ENCODE data around the gene PIGU. TPM values are rescaled to one million over a fixed set of nuclear protein-coding genes. Genes with fewer than 3 reads are reported as not detected.
A peak's percentile ranks its signal among the peaks of the same experiment; 100 is the strongest.

Gene PIGU
- total and polyA plus RNA-seq, 2 of the 13 experiments (the other 11 are each of a cell fraction or from before 2014, with no cell fraction given) = 45.5 to 231 TPM

DNA sequence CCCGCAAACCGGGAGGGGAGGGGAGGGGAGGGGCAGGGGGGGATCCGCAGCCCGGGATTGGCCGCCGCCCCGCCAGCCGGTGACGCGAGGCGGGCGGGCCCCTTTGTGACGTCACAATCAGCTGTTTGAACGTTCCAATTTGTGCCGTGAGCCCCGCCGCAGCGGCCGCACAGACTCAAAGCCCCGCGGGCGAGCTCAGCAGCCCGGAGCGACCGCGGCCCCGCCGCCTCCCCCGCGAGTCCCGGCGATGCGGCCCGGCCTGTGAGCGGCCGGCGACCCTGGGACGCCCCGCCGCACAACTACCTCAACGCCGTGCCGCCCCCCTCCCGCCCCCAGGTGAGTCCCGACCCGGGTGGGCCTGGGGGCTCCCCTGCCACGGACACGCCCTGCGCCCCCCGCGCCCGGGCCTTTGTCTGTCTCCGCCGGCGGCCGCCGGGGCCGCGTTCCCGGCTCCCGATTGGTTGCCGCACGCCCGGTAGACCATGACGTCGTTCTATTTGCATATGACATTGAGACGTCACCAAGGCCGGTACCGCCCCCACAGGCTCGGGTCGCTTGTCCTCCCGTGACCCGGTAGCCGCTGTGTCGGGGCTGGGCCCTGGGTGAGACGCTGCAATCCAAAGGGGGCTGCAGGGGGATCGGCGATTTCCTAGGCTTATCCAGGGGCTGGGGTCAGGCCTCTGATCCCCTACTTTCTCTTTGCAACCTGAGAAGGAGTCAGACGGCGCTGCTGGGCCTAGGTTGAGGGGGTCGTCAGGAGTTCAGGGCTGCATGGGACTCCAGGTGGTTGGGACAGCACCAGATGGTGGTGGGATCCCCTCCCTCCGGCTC is 27.5 kb upstream of the PIGU start, which contains the start of gene TP53INP2 (continued):
- TF ChIP-seq SATB2 (CRISPR knock-in tag; IDR thresholded peaks at IDR 0.05) (no peak; the same call in 1 of the 2 replicates), FOXA1 (IDR thresholded peaks at IDR 0.05) (no peak), FOXA1 (CRISPR knock-in tag; IDR thresholded peaks at IDR 0.05) (no peak; the same call in 1 of the 2 replicates), ATF7 (IDR thresholded peaks at IDR 0.05) (peak; percentile 75), ATF7 (CRISPR knock-in tag; IDR thresholded peaks at IDR 0.05) (peak; percentile 48; the same call in 1 of the 2 replicates), ZNF598 (CRISPR knock-in tag; IDR thresholded peaks at IDR 0.05; ENCODE audit: borderline replicate concordance) (peak; percentile 91; the same call in 1 of the 2 replicates), DDIT3 (CRISPR knock-in tag; IDR thresholded peaks at IDR 0.05) (no peak), MAFK (conservative IDR thresholded peaks at IDR 0.05 in 1 of 2, IDR thresholded peaks at IDR 0.05 in 1 of 2; ENCODE audit: low read length in 2 of 2) (0 out of 4 replicates have a peak, but pooled peaks of 1 of the 2 experiments have one; percentile 1), NCOA1 (CRISPR knock-in tag; IDR thresholded peaks at IDR 0.05) (0 out of 2 replicates have a peak, but pooled peaks have one; percentile 16), SMYD3 (CRISPR knock-in tag; IDR thresholded peaks at IDR 0.05) (peak; percentile 93; the same call in 1 of the 2 replicates), PHB2 (IDR thresholded peaks at IDR 0.05; ENCODE audit: partially characterized antibody) (no peak), KDM6A (CRISPR knock-in tag; IDR thresholded peaks at IDR 0.05; ENCODE audit: low read depth) (peak; percentile 55; the same call in 1 of the 2 replicates), SALL1 (CRISPR knock-in tag; IDR thresholded peaks at IDR 0.05) (peak; percentile 81), ZNF577 (CRISPR knock-in tag; IDR thresholded peaks at IDR 0.05; ENCODE audit: borderline replicate concordance, low read depth) (no peak), SKI (IDR thresholded peaks at IDR 0.05; ENCODE audit: partially characterized antibody) (peak; percentile 87), FOXM1 (CRISPR knock-in tag; IDR thresholded peaks at IDR 0.05) (no peak), DRAP1 (CRISPR knock-in tag; IDR thresholded peaks at IDR 0.05) (peak; percentile 61; the same call in 1 of the 2 replicates), ZNF224 (CRISPR knock-in tag; IDR thresholded peaks at IDR 0.05) (no peak)
- TF ChIP-seq, protein P1, sequence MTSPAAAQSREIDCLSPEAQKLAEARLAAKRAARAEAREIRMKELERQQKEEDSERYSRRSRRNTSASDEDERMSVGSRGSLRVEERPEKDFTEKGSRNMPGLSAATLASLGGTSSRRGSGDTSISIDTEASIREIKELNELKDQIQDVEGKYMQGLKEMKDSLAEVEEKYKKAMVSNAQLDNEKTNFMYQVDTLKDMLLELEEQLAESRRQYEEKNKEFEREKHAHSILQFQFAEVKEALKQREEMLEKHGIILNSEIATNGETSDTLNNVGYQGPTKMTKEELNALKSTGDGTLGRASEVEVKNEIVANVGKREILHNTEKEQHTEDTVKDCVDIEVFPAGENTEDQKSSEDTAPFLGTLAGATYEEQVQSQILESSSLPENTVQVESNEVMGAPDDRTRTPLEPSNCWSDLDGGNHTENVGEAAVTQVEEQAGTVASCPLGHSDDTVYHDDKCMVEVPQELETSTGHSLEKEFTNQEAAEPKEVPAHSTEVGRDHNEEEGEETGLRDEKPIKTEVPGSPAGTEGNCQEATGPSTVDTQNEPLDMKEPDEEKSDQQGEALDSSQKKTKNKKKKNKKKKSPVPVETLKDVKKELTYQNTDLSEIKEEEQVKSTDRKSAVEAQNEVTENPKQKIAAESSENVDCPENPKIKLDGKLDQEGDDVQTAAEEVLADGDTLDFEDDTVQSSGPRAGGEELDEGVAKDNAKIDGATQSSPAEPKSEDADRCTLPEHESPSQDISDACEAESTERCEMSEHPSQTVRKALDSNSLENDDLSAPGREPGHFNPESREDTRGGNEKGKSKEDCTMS (CRISPR knock-in tag; conservative IDR thresholded peaks at IDR 0.05) = no peak
- TF ChIP-seq, protein P2, sequence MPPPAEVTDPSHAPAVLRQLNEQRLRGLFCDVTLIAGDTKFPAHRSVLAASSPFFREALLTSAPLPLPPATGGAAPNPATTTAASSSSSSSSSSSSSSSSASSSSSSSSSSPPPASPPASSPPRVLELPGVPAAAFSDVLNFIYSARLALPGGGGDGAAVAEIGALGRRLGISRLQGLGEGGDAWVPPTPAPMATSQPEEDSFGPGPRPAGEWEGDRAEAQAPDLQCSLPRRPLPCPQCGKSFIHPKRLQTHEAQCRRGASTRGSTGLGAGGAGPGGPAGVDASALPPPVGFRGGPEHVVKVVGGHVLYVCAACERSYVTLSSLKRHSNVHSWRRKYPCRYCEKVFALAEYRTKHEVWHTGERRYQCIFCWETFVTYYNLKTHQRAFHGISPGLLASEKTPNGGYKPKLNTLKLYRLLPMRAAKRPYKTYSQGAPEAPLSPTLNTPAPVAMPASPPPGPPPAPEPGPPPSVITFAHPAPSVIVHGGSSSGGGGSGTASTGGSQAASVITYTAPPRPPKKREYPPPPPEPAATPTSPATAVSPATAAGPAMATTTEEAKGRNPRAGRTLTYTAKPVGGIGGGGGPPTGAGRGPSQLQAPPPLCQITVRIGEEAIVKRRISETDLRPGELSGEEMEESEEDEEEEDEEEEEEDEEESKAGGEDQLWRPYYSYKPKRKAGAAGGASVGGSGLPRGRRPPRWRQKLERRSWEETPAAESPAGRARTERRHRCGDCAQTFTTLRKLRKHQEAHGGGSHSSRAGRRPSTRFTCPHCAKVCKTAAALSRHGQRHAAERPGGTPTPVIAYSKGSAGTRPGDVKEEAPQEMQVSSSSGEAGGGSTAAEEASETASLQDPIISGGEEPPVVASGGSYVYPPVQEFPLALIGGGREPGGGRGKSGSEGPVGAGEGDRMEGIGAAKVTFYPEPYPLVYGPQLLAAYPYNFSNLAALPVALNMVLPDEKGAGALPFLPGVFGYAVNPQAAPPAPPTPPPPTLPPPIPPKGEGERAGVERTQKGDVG (CRISPR knock-in tag; IDR thresholded peaks at IDR 0.05; ENCODE audit: borderline replicate concordance) = peak; percentile 84
